Stimulated activated CD4-positive, alpha-beta T cell treated with anti-CD3 and anti-CD28 coated beads, Interleukin-1b, Interleukin-23, amount 100 ng/mL, for 48 hours (primary cell): ENCODE data around the gene AEBP2.
A peak's percentile ranks its signal among the peaks of the same experiment; 100 is the strongest.
"Not testable (repeated sequence)": the region's sequence is repeated elsewhere in the genome, so short reads cannot be mapped to it uniquely, and the experiment has no call there.

Experiments used
- DNase-seq: peaks from one replicate; pipeline ENCODE4 v3.0.0-alpha.2; 2020

The AEBP2 gene

DNA sequence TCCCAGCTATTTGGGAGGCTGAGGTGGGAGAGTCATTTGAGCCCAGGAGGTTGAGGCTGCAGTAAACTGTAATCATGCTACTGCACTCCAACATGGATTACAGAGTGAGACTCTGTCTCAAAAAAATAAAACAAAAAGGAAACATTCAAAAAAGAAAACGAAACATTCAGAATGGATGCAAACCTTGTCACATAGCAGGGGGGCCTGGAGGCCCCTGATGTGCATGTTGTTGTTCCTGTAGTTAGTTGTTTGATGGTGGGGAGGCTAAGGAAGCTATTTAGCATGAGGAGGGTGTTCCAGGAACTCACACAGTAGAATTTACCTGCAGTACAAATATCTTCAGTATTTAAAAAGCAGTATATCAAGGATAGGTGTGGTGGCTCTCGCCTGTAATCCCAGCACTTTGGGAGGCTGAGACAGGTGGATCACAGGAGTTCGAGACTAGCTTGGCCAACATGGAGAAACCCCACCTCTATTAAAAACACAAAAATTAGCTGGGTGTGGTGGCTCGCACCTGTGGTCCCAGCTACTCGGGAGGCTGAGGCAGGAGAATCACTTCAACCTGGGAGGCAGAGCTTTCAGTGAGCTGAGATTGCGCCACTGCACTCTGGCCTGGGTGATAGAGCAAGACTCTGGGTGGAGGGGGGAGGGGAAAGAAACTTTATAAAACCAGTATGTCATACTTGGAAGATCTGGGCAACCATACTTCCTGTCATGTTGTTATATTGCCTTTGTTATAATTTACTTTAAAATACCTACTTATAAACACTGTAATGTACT lies 17.6 kb upstream of the AEBP2 start:
- DNase-seq = no peak

DNA sequence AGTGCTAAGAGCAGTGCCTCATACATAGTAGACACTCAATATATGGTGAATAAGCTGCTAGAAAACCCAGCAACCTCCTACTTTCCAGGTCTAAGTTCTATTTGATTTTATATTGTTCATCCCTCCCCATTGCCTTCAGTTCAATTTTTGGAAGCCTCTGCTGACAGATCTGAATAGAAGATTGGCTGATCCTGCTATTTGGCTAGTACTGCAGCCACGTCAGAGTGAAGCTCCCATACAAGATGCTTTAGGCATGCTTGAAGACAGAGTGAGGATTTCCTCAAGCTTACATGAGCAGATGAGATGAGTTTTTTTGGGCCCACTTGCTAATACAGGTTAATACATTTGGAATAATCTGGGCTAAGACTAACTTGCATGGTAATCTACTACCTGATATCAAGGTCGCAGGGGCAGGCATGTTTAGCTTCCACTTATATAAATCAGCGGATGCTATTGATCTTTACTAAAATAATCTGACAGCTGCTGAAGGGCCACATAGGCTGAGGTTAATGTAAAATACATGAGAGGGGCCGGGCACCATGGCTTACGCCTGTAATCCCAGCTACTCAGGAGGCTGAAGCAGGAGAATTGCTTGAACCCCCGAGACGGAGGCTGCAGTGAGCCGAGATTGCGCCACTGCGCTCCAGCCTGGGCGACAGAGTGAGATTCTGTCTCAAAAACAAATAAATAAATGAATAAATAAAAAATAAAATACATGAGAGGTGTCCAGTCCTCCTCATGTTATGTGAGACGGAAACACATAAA lies 15.9 kb upstream of the AEBP2 start:
- DNase-seq = no peak

DNA sequence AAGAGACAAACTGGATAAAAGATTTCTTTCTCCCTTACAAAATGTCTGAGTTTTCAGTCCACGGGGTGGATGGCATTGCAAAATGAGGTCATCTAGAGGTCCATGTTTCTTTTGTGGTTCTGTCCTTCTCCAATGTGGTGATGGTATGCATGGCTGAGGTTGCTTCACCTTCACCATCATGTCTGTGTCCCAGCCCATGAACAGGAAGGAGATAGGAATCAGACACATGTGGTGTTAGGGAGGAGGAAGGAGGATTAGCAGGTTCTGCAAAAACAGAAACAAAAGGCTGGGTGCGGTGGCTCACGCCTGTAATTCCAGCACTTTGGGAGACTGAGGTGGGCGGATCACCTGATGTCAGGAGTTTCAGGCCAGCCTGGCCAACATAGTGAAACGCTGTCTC lies 11.0 kb upstream of the AEBP2 start:
- no peak for DNase-seq

DNA sequence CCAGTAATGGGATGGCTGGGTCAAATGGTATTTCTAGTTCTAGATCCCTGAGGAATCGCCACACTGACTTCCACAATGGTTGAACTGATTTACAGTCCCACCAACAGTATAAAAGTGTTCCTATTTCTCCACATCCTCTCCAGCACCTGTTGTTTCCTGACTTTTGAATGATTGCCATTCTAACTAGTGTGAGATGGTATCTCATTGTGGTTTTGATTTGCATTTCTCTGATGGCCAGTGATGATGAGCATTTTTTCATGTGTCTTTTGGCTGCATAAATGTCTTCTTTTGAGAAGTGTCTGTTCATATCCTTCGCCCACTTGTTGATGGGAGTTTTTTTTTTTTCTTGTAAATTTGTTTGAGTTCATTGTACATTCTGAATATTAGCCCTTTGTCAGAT lies 9.8 kb upstream of the AEBP2 start:
- DNase-seq = not testable (repeated sequence)

DNA sequence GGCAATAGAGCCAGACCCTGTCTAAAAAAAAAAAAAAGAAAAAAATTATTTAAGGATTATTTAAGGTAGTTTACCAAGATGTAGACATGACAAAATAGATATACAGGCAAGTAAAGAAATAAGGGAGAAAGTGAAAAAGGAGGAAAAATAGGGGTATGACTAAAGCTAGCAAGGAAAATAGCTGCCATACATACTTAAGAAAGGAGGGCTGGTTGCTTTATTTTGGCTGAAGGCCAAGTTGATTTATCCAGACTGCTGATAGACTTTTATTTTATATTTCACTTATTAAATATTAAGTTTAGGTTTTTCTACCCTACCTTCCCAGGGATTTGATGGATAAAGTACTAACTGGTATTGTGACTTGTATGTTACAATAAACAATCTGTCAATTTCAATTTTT lies 8.3 kb upstream of the AEBP2 start:
- no peak for DNase-seq

DNA sequence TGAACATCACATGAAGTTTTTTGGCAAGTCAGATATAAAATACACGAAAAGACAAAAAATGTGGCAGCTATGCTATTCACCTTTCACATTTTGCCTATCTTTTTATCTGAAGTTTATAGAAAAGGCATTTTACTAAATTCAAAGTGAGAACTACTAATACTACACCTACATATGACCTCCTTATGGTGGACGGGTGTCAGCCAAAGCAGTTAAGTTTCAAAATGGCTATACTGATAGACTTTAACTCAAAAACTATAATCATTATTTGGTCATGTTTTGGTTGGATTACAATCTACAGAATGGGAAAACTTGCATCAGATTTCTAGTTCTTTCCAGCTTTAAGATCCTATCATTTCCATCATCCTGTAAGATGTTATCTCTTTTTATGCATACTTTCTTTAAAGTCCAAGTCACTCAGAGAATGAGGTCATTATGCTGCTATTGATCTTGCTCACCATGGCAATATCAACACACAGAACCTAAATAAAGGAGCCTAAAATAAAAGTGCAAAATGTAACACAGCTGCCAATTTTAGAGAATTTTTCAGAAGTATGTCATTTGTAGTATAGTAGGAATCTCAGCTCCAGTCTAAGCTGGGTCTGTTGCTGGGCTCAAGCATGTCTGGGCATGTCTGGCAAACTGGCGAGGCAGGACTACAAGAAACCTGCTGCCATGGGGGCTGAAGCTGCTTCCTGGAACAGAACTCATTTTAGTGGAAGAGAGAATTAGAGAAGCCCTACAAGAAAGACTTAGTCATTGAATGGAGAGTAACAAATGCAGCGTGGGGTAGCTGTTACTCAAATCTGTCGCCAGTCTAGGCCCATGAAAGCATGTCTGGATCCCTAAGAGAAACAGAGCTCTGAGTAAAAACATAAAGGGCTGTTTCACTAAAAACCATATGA lies 7.6 kb upstream of the AEBP2 start:
- DNase-seq = peak; percentile 65

DNA sequence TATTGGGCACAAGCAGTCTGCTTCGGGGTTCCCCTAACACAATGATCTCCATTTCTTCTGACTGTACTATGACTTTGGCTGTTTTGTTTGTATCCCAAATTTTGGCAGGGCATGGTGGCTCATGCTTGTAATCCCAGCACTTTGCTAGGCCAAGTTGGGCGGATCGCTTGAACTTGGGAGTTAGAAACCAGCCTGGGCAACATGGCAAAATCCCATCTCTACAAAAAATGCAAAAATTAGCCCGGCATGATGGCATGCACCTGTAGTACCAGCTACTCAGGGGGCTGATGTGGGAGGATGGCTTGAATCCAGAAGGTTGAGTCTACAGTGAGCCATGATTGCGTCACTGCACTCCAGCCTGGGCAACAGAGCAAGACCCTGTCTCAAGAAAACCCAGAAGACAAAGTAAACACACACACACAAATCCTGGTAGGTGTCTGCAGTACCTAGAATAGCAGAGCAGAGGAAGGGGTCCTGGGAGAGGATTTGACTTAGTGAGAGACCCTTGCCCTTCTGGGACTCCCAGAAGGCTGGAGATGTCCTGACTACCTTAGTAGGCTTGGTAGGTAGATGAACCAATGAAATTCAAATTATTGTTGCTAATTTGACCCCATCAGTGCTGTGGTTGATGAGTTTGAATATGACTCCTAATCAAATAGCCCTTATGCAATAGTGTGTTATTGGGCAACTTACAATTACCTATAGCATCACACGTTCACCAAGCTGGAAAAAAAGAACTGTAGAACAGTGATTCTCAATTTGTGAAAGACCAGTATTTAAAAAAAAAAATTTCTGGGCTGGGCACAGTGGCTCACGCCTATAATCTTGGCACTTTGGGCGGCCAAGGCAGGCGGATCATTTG lies 6.8 kb upstream of the AEBP2 start:
- DNase-seq = peak; percentile 20

DNA sequence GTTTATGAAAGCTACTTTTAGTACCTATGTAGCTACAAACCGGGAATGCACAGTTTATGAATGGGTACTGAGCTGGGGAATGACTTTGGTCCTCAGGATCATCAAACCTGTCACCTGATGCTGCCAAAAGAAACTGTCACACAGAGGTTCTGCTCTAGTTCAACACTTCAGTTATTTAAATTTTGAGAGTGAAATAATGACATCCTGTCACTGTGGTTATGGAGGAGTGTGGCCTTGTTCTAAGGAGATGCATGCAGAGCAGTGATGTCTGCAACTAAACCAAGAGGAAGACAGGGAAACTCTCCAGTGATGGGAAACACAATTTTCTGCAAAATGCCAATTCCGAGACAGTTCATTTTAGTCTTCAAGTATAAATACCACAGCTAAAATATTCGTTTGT lies 4.8 kb upstream of the AEBP2 start:
- no peak for DNase-seq

DNA sequence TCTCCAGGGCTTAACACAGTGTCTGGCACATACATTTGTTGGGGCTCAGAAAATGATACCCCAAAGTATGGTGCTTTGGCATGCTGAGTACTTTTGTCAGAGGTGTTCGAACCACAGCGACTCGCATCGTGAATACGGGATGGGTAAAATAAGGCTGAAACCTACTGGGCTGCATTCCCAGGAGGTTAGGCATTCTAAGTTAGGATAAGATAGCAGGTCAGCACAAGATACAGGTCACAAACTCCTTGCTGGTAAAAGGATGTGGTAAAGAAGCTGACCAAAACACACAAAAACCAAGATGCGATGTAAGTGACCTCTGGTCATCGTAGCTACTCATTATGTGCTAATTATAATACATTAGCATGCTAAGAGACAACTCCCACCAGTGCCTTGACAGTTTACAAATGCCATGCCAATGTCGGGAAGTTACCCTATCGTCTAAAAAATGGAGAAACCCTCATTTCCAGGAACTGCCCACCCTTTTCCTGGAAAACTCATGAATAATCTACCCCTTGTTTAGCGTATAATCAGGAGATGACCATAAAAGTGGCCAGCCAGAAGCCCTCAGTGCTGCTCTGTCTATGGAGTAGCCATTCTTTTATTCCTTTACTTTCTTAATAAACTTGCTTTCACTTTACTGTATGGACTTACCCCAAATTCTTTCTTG lies 3.3 kb upstream of the AEBP2 start:
- DNase-seq = no peak

DNA sequence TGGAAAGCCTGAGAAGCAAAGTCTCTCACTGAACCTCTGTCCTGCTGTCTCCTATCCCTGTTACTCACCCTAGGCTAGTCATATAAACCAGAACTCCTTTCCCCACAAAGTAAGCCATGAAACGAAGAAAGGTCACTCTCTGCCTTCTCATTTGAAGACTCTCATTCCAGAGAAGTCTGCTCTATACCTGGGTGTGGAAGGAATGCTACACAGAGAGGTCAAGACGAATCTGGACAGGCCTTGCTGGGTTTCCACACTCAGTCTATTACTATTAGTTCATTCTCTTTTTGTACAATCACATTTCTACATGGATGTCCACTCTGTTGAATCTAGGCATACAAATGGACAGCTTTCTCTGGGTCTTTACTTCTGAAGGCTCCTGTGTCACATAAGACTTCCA lies 2.4 kb upstream of the AEBP2 start:
- DNase-seq = no peak

DNA sequence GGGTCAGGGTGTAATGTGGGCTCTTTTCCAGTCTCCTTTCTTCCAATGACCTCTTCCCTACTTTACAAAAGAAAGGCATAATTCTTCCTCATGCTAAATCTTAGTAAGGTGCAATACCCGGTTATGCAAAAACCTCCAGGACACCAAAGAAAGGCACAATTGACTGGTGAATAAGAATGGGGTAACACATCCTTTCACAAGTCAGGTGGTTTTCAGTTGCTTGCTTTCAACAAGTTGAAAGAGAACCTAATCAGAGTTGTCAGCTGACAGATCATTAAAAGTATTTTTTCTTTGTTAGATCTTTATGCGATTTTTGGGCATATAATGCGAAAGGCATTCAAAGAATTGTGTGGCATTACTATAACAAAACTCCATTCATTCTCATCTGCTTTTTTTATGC lies 1.3 kb upstream of the AEBP2 start:
- DNase-seq = no peak

DNA sequence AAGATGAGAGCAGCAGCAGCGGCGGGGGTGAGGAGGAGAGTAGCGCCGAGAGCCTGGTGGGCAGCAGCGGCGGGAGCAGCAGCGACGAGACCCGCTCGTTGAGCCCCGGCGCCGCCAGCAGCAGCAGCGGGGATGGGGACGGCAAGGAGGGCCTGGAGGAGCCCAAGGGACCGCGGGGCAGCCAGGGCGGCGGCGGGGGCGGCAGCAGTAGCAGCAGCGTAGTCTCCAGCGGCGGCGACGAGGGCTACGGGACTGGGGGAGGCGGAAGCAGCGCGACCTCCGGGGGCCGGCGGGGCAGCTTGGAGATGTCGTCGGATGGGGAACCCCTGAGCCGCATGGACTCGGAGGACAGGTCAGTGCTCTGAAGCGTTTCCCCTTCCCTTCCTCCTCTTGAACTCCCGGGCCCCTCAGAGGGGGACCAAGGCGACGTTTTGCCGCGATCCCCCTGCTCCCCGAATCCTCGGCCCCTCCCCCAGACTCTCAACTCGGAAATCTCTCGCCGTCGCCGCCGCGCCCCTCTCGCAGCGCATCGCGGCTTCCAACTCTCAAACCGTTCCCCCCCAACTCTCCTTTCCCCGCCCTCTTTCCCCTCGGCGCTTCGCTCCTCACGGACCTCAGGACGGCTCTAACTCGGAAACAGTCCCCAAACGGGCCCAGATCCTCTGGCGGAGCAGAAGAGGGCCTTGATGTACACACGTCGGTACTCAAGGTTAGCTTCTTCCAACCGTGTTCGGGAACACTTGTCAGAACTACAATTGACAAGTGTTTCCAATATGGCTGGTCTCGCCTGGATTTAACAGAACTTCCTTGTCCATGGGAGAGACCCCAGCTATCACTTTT lies 947 bp downstream of the AEBP2 start:
- DNase-seq = peak; percentile 56

DNA sequence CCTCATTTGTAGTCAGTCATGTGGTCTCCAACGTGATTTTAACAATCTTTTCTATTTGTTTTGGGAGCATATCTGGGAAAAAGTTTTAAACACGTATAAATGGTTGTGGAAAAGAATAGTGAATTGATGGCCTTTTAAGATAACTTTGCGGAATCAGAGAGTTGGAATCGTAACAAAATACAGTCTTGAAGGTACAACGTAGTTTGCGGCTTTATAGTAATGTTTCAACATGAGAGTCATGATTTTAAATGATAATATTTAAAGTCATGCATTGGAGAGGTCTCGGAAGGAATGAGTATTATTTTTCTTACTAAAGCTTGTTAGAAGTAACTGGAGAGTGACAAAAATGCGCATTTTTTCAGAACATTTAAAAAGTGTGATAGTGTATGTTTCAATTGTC lies 1.6 kb downstream of the AEBP2 start:
- DNase-seq = no peak

DNA sequence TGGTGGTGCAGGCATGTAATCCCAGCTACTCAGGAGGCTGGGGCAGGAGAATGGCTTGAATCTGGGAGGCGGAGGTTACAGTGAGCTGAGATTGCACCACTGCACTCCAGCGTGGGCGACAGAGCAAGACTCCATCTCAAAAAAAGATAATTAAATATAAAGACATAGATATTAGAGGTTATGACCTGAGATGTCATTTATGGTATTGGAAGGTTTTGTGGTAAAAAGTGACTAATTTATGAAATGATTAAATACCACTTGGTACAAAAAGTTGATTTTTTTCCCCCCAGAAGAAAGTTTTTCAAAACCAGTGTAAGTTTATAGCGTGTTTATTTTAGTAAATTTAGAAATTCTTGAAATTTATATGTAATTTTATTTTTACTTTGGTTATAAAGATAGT lies 4.3 kb downstream of the AEBP2 start:
- DNase-seq = no peak

DNA sequence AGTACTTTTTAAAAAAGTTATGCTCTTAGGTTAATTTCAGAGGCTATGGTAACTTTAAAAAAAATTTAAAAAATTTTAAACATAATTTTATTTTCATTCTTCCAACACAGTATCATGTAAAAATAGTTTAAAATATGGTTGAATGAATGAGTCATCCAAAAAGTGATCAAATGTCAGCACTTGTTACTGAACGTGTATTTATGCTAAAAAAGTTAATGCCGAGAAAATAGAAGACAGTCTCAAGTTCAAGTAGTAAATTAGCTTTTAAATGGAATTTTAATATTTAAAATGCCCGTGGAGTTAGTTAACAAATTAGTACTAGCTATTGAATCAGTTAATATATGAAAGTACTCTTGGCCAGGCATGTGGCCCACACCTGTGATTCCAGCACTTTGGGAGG lies 4.8 kb downstream of the AEBP2 start:
- DNase-seq = no peak

DNA sequence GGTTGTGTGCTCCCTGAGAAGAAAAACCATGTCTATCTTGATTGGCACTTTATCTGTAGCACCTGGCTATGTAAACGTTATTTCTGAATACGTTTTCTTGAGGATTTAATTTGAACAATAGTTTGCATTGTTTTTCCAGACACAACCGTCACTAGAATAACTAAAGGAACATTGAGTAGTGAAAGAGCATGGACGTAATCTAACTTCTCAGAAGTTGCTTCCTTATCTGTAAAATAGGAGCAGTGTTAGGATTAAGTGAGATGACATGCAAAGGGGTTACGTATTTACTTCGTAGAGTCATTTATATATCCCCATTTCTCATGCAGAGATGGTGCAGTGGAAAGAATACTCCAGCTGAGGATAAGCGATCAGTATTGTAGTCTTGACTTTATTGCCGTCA lies 8.1 kb downstream of the AEBP2 start:
- DNase-seq = no peak

DNA sequence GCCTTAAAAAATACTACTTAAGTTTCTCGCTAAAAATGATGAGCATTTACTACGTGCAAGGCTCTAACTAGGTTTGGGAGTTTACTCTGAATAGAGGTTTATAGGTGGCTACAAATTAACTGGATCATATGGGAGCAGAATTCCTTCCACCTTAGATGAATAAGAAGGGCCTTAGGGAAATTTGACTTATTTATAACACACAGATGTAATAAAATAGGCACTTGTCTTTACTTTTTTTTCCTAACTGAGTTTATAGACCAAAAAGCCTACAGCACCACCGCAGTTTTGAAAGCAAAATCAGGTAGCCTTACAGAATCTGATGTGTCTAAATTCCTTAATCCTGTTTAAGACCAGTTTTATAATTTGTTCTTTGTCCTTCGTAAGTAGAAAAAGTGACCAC lies 10.5 kb downstream of the AEBP2 start:
- no peak for DNase-seq

DNA sequence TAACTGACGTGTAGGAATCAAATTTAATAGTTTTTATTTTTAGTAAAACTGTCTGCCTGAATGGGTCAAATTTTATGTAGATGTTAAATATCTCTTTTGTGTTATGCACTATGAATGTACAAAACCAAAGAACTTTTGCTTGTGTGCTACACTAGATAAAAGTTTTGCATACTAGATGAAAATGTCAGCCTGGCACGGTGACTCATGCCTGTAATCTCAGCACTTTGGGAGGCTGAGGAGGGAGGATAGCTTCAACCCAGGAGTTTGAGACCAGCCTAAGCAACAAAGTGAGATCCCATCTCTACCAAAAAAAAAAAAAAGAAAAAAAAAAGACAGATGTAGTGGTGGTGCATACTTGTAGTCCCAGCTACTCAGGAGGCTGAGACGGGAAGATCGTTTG lies 11.1 kb downstream of the AEBP2 start:
- no peak for DNase-seq

DNA sequence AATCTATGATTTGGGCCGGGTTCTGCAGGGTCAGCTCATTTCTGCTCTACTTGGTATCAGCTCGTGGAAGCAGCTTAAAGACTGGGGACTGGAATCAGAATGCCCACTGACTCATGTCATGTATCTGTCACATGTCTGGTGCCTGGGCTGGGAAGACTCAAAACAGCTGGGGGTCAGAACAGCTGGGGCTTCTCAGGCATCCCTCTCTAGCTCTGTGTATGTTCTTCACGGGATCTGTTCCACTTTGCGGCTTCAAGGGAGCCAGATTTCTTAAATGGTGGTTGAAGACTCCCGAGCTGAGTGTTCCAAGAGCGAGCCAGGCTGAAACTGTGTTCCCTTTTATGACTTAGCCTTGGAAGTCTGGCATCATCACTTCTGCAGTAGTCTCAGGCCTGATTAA lies 11.9 kb downstream of the AEBP2 start:
- no peak for DNase-seq

DNA sequence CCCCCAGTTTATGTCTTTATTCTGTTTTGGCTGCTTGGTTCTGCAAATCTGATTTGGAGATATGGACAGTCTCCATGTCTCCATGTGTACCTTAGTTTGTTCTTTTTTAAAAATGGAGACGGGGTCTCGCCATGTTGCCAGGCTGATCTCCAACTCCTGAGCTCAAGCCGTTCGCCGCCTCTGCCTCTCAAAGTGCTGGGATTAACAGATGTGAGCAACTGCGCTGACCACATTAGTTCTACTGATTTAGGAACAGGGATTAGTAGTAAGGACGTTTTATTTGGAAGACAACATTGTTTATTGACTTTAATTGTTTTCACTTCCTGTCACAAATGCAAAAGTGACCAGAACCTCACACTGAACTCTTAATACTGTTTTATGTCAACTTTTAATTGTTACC lies 14.7 kb downstream of the AEBP2 start:
- DNase-seq = no peak

DNA sequence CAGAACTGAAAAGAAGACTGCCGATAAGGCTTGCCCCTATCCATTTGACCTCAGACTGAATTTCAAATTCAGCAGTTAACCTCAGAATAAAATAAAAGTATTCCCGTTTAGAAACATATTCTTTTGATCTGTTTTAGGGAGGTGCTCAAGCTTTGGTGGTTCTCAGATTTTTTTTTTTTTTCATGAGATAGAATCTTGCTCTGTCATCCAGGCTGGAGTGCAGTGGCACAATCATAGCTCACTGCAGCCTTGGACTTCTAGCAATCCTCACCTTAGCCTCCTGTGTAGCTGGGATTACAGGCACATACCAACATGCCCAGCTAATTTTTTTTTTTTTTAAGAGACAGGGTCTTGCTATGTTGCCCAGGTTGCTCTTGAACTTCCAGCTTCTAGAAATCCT lies 15.5 kb downstream of the AEBP2 start:
- DNase-seq = no peak
